Loucy (cell line): ENCODE results near the gene AP3S1.

Experiments
- H2AFZ ChIP-seq: fragments of 200-600 bp; sonication (generic); 2 replicates; pipeline ENCODE4 v1.6.0; 2016; ENCODE audit warnings: antibody characterized with exemption, mild to moderate bottlenecking, low read length, moderate library complexity
- H3F3A ChIP-seq: fragments of 200-600 bp; 2 replicates; pipeline ENCODE4 v1.6.0; 2016; ENCODE audit warnings: antibody characterized with exemption, low read depth, mild to moderate bottlenecking
- H3K27me3 ChIP-seq: fragments of 200-600 bp; sonication (generic); 2 replicates; pipeline ENCODE4 v1.6.1; 2014; ENCODE audit warnings: low read length, mild to moderate bottlenecking; ENCODE audit not compliant: insufficient read depth, poor library complexity, severe bottlenecking
- H3K36me3 ChIP-seq: fragments of 200-600 bp; sonication (generic); 2 replicates; pipeline ENCODE4 v1.6.1; 2016; ENCODE audit warnings: low read length; ENCODE audit not compliant: insufficient read depth
- H3K4me1 ChIP-seq: fragments of 200-600 bp; sonication (generic); 2 replicates; pipeline ENCODE4 v1.5.1; 2014; ENCODE audit warnings: low read length, mild to moderate bottlenecking; ENCODE audit not compliant: insufficient read depth, poor library complexity, severe bottlenecking
- H3K4me2 ChIP-seq: fragments of 200-600 bp; sonication (generic); 2 replicates; pipeline ENCODE4 v1.6.0; 2014; ENCODE audit warnings: antibody characterized with exemption, low read length, low read depth, mild to moderate bottlenecking; ENCODE audit not compliant: poor library complexity, severe bottlenecking
- H3K4me3 ChIP-seq: fragments of 200-600 bp; sonication (generic); 2 replicates; pipeline ENCODE4 v1.5.1; 2014; ENCODE audit warnings: low read length, mild to moderate bottlenecking, mixed read lengths; ENCODE audit not compliant: poor library complexity, severe bottlenecking
- H3K79me2 ChIP-seq: fragments of 200-600 bp; sonication (generic); 2 replicates; pipeline ENCODE4 v1.6.1; 2014; ENCODE audit warnings: low read length; ENCODE audit not compliant: insufficient read depth
- H3K9ac ChIP-seq: fragments of 200-600 bp; sonication (generic); 2 replicates; pipeline ENCODE4 v1.6.0; 2014; ENCODE audit warnings: mild to moderate bottlenecking, low read depth, low read length, moderate library complexity; ENCODE audit not compliant: poor library complexity, severe bottlenecking
- H3K9me2 ChIP-seq: fragments of 200-600 bp; sonication (generic); replicated peaks from 2 replicates; pipeline ENCODE4 v1.6.1; 2016; ENCODE audit warnings: low read depth, low read length, mixed read lengths
- H3K9me3 ChIP-seq: fragments of 200-600 bp; sonication (generic); 2 replicates; pipeline ENCODE4 v1.6.1; 2014; ENCODE audit warnings: mild to moderate bottlenecking, antibody characterized with exemption, low read length, low read depth; ENCODE audit not compliant: insufficient read depth
- H4K20me1 ChIP-seq: fragments of 200-600 bp; sonication (generic); 2 replicates; pipeline ENCODE4 v1.6.0; 2014; ENCODE audit warnings: antibody characterized with exemption, low read length, mild to moderate bottlenecking; ENCODE audit not compliant: insufficient read depth, poor library complexity, severe bottlenecking
- CTCF ChIP-seq: fragments of 200-600 bp; sonication (generic); conservative IDR thresholded peaks from 2 replicates; pipeline ENCODE4 v1.5.1; 2014; ENCODE audit warnings: mild to moderate bottlenecking, antibody characterized with exemption, low read length
- EZH2phosphoT487 ChIP-seq: fragments of 200-600 bp; IDR thresholded peaks from 2 replicates; pipeline ENCODE4 v1.6.1; 2018; ENCODE audit warnings: antibody characterized with exemption, mild to moderate bottlenecking, moderate library complexity, borderline replicate concordance

Gene AP3S1

GRCh38 chr5:115954144-115954543, 112.4 kb downstream of the AP3S1 start:
- Histone ChIP-seq H3K27me3 (no peaks in the 10 kb centered on the region), H3K4me2 (no peak overlapping the region), H3K9me3 (no peaks in the 10 kb centered on the region), H3K4me3 (no peak overlapping the region), H3K79me2 (no peaks in the 10 kb centered on the region), H3K36me3 (no peaks in the 10 kb centered on the region), H3F3A (no peaks in the 10 kb centered on the region), H4K20me1 (no peaks in the 10 kb centered on the region), H3K9ac (no peak overlapping the region), H3K9me2 (no peaks in the 10 kb centered on the region), H2AFZ (no peak overlapping the region), H3K4me1 (no peaks in the 10 kb centered on the region)
- TF ChIP-seq CTCF: no peak
- TF ChIP-seq EZH2phosphoT487: no peak

- H3K4me2 ChIP-seq: no peak overlapping the region
- no peak for TF ChIP-seq CTCF
- no peak for TF ChIP-seq EZH2phosphoT487
- H3K36me3 ChIP-seq: no peaks in the 10 kb centered on the region
- H3K9me2 ChIP-seq: no peaks in the 10 kb centered on the region
- H4K20me1 ChIP-seq: no peaks in the 10 kb centered on the region
- no peak overlapping the region for H3K9ac ChIP-seq
- H3K27me3 ChIP-seq: no peaks in the 10 kb centered on the region
- no peaks in the 10 kb centered on the region for H3K79me2 ChIP-seq
- H3F3A ChIP-seq: no peaks in the 10 kb centered on the region
- no peaks in the 10 kb centered on the region for H3K9me3 ChIP-seq
- no peak overlapping the region for H2AFZ ChIP-seq
- H3K4me3 ChIP-seq: no peak overlapping the region
- H3K4me1 ChIP-seq: no peaks in the 10 kb centered on the region
Measured at GRCh38 chr5:115956957-115957356, 115.2 kb downstream of the AP3S1 start.

- no peak overlapping the region for H3K9ac ChIP-seq
- H3K9me3 ChIP-seq: no peaks in the 10 kb centered on the region
- H3K36me3 ChIP-seq: no peaks in the 10 kb centered on the region
- H2AFZ ChIP-seq: no peak overlapping the region
- H4K20me1 ChIP-seq: no peaks in the 10 kb centered on the region
- no peak overlapping the region for H3K4me2 ChIP-seq
- H3K4me3 ChIP-seq: no peak overlapping the region
- no peaks in the 10 kb centered on the region for H3K9me2 ChIP-seq
- H3F3A ChIP-seq: no peaks in the 10 kb centered on the region
- H3K79me2 ChIP-seq: no peaks in the 10 kb centered on the region
- H3K4me1 ChIP-seq: no peaks in the 10 kb centered on the region
- TF ChIP-seq CTCF (no peak), EZH2phosphoT487 (no peak)
- no peaks in the 10 kb centered on the region for H3K27me3 ChIP-seq
Measured at GRCh38 chr5:115961381-115962238, 119.9 kb downstream of the AP3S1 start.
